Pancreas (tissue), 10 donors: ENCODE results near the gene CCDC73. TPM values are rescaled to one million over a fixed set of nuclear protein-coding genes. Genes with fewer than 3 reads are reported as not detected.
"Not testable (repeated sequence)": the region's sequence is repeated elsewhere in the genome, so short reads cannot be mapped to it uniquely, and the experiment has no call there.

ENCODE experiments used
- ATAC-seq, 4 donors: fragments of 200-7000 bp; cut with Tn5 transposase; one replicate each; pipeline versions ENCODE4 v1.8.0 to v1.9.1; 2020; ENCODE audit warnings: mild to moderate bottlenecking in 4 of 4, moderate library complexity in 4 of 4
- DNase-seq, 6 donors: peaks; one replicate each; pipeline ENCODE4 v3.0.0-alpha.2; 2020
- FAIRE-seq: peaks from 2 replicates; lab custom pipeline; 2012; peaks lifted over from hg19 to GRCh38; lab: Jason Lieb, UNC
- H3K27ac ChIP-seq, 4 donors: fragments of 200-600 bp; sonication (generic); 1 replicate in 3 of 4; 2 replicates in 1 of 4; pipeline versions ENCODE4 v1.5.0 to v1.8.0; 2020
- H3K27me3 ChIP-seq, 4 donors: fragments of 200-600 bp; one replicate each; pipeline ENCODE4 v1.8.0; 2021
- H3K36me3 ChIP-seq, 3 donors: fragments of 200-600 bp; sonication (generic) in 1 of 3; one replicate each; pipeline versions ENCODE4 v1.5.0 to v1.8.0; 2020 to 2021
- H3K4me1 ChIP-seq, 3 donors: fragments of 200-600 bp; one replicate each; pipeline ENCODE4 v1.8.0; 2021
- H3K4me3 ChIP-seq, 4 donors: fragments of 200-600 bp; sonication (generic) in 2 of 4; one replicate each; pipeline versions ENCODE4 v1.5.0 to v1.8.0; 2020 to 2021
- H3K9me3 ChIP-seq, 4 donors: fragments of 200-600 bp; one replicate each; pipeline ENCODE4 v1.8.0; 2021
- WGBS, 2 donors: extraction: QIAGEN DNeasy Blood & Tissue Kit; methylation state at CpG; one replicate each; pipeline ENCODE4 v1.1.7; 2013; 5-methylcytosine and 5-hydroxymethylcytosine counted together
- intact Hi-C, 3 donors: fragments of 100-400 bp; cut with DNase I; formaldehyde crosslinking; loops; one replicate each; pipeline versions ENCODE4 v1.11.1 to v1.14.2; 2022
- polyA plus RNA-seq, 2 donors: library from polyadenylated mRNA; stranded (reverse); fragments of 200-250 nt; gene quantifications; one replicate each; pipeline ENCODE4 v1.2.3, GENCODE V29; 2013
- total RNA-seq, 6 donors: library from RNA; stranded (reverse); fragmentation: NEBNext Ultra II Directional in 4 of 6; extraction: Animal tissue kit (Norgen Biotek cat#: 25700) in 4 of 6; gene quantifications; one replicate each; pipeline versions ENCODE4 v1.2.1 to v1.2.4, GENCODE V29; 2021 to 2023
- TF ChIP-seq, protein P1 (sequence below), 4 donors: fragments of 200-600 bp; sonication (generic) in 3 of 4; IDR thresholded peaks; one replicate each; pipeline versions ENCODE4 v1.5.0 to v1.8.0; 2021; ENCODE audit warnings: antibody characterized with exemption in 4 of 4
- donor health status: healthy with polysubstance abuse.
- donor health status: DM: no; HTN: no; CAD: no; lungs with moderate emphysema.
- donor health status: DM: no; HTN: no; CAD: no.
- donor health status: control.
- donor health status: control.
- donor health status: Bipolar disorder and iron deficiency.
- donor health status: DM: yes; HTN: yes; CAD: no.
- donor health status: DM: no; HTN: no; CAD: no.
- donor health status: DM: no; HTN: no; CAD: no.
- donor health status: DM: yes; HTN: yes; CAD: no.

Gene CCDC73
- total and polyA plus RNA-seq, 8 donors, result 0.06 TPM; not detected in 7

- 10 to 18% methylated on average over 1 of the region's 1 CpG for WGBS, 2 donors
- FAIRE-seq (no peak), DNase-seq (no peak), ATAC-seq (no peak)
- TF ChIP-seq, protein P1, sequence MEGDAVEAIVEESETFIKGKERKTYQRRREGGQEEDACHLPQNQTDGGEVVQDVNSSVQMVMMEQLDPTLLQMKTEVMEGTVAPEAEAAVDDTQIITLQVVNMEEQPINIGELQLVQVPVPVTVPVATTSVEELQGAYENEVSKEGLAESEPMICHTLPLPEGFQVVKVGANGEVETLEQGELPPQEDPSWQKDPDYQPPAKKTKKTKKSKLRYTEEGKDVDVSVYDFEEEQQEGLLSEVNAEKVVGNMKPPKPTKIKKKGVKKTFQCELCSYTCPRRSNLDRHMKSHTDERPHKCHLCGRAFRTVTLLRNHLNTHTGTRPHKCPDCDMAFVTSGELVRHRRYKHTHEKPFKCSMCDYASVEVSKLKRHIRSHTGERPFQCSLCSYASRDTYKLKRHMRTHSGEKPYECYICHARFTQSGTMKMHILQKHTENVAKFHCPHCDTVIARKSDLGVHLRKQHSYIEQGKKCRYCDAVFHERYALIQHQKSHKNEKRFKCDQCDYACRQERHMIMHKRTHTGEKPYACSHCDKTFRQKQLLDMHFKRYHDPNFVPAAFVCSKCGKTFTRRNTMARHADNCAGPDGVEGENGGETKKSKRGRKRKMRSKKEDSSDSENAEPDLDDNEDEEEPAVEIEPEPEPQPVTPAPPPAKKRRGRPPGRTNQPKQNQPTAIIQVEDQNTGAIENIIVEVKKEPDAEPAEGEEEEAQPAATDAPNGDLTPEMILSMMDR (IDR thresholded peaks at IDR 0.05), result no peak
- Histone ChIP-seq H3K9me3 (no peaks in the 10 kb centered on the region), H3K27me3 (no peaks in the 10 kb centered on the region), H3K36me3 (no peaks in the 10 kb centered on the region), H3K4me1 (no peaks in the 10 kb centered on the region), H3K4me3 (no peak overlapping the region), H3K27ac (no peak overlapping the region)
- intact Hi-C loops, result no loop called here
Observed at GRCh38 chr11:32713496-32713895, 81.0 kb downstream of the CCDC73 start.

DNA sequence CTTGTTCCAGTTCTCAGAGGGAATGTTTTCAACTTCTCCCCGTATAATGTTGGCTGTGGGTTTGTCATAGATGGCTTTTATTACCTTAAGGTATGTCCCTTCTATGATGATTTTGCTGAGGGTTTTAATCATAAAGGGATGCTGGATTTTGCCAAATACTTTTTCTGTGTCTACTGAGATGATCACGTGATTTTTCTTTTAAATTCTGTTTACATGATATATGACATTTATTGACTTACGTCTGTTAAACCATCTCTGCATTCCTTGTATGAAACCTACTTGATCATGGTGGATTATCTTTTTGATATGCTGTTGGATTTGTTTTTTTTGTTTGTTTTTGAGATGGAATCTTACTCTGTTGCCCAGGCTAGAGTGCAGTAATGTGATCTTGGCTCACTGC lies 85.5 kb downstream of the CCDC73 start:
- H3K27me3 ChIP-seq, H3K4me3 ChIP-seq, intact Hi-C loops, H3K4me1 ChIP-seq, H3K36me3 ChIP-seq, FAIRE-seq, H3K27ac ChIP-seq, DNase-seq, H3K9me3 ChIP-seq, ATAC-seq: not testable (repeated sequence)
- WGBS, 2 donors, result 60 to 67% methylated on average over 3 of the region's 3 CpGs

DNA sequence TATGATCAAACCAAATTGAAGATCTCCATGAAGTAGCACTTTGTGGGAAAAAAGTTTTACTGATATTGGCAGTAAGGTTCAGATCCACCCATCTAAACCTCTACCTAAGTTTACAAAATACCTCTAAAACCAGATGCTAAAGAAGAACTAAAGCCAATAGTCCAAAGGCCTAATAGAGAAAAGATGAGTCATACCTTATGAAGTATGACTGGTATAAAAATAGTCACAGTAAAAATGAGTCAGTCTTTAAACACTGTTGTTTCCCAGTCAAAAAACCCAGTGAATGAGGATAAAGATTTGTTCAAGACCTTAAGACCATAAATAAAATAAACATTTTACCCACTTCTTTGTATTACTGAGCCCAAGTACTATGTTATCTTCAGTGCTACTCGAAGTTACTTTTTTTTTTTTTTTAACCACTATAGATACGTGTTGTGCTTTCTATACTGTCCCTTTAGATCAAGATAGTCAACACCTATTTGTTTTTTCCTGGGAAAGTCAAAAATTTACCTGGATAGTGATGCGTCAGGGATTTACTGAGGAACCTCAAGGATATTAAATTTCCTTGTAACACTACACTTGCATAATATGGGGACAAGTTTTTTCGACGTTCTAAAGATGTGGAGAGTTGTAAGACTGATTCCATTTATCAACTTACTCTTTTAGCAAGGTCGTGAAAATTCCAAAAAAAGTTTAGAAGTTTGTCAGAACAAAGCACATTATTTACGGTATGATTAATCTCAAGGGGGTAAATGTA lies 87.3 kb downstream of the CCDC73 start:
- no peak for DNase-seq
- no peaks in the 10 kb centered on the region for H3K4me1 ChIP-seq
- ATAC-seq, result peak in 2 of 4 donors; percentile 70 to 77
- no peak for FAIRE-seq
- no peaks in the 10 kb centered on the region for H3K9me3 ChIP-seq
- H3K27ac ChIP-seq, result no peak overlapping the region
- no peaks in the 10 kb centered on the region for H3K27me3 ChIP-seq
- WGBS, 2 donors, result 47 to 62% methylated on average over 7 of the region's 7 CpGs
- TF ChIP-seq, protein P1 (IDR thresholded peaks at IDR 0.05), result no peak
- no peaks in the 10 kb centered on the region for H3K36me3 ChIP-seq
- intact Hi-C loops, result no loop called here
- no peak overlapping the region for H3K4me3 ChIP-seq

DNA sequence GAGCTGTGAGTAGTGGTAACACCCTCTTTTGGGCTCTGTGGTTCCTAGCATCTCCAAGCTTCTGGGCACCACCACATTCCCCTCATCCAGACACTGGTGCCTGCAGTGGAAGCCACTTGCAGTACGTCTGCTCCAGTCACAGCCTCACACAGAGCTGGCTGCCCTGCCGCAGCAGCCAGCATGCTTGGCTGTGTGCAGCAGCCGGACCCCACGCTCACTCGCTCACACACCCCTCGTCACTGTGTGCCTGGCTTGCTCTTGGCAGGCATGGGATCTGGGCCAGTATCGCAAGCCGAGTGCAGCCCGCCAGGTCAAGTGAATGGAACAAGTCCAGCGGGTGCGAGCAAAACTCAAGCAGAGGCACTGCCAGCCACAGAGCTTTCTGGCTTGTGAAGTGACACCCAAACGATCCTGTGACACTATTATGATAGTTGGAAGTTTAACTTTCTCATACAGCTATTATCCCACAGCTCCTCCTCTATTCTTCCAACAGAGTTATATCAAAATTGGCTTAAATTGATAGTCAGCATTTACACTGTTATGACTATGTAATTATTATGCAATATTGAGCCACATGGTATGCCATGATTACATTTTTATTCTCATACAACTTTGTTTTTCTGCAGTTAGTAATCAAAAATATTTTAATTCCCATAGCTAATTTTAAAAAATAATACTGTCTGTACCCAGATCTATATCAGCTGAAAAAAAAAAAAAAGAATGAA lies 89.0 kb downstream of the CCDC73 start:
- DNase-seq (peak in 1 of 6 donors; percentile 32), ATAC-seq (no peak), FAIRE-seq (no peak)
- no peaks in the 10 kb centered on the region for H3K36me3 ChIP-seq
- H3K4me3 ChIP-seq, result no peak overlapping the region
- H3K4me1 ChIP-seq, result no peaks in the 10 kb centered on the region
- intact Hi-C loops, result no loop called here
- WGBS, 2 donors, result 79 to 83% methylated on average over 12 of the region's 12 CpGs
- TF ChIP-seq, protein P1 (IDR thresholded peaks at IDR 0.05), result no peak
- H3K27me3 ChIP-seq, result no peaks in the 10 kb centered on the region
- no peak overlapping the region for H3K27ac ChIP-seq
- no peaks in the 10 kb centered on the region for H3K9me3 ChIP-seq

- Histone ChIP-seq H3K4me1 (no peaks in the 10 kb centered on the region), H3K27ac (no peak overlapping the region), H3K4me3 (no peak overlapping the region), H3K9me3 (no peaks in the 10 kb centered on the region), H3K36me3 (no peaks in the 10 kb centered on the region), H3K27me3 (no peaks in the 10 kb centered on the region)
- intact Hi-C loops, result no loop called here
- TF ChIP-seq, protein P1 (IDR thresholded peaks at IDR 0.05), result no peak
- whole genome bisulfite sequencing, 2 donors, result 92% methylated on average over 5 of the region's 5 CpGs
- DNase-seq (peak in 1 of 6 donors; percentile 32), ATAC-seq (no peak), FAIRE-seq (no peak)
Observed at GRCh38 chr11:32704775-32705174, 89.7 kb downstream of the CCDC73 start.
